ENCODE results near the gene ACTR1A. TPM values are rescaled to one million over a fixed set of nuclear protein-coding genes. Genes with fewer than 3 reads are reported as not detected.
"Not testable (repeated sequence)": the region's sequence is repeated elsewhere in the genome, so short reads cannot be mapped to it uniquely, and the experiment has no call there.

Gene ACTR1A
- total and polyA plus RNA-seq, 9 of the 15 experiments (the other 6 are each of a cell fraction or from before 2014, with no cell fraction given) = 36.3 to 77.2 (median 49.6) TPM

GRCh38 chr10:102454662-102455487 is 47.6 kb downstream of the ACTR1A start (continued):
- TF ChIP-seq TFE3 (CRISPR knock-in tag; IDR thresholded peaks at IDR 0.05) (peak; percentile 20; the same call in 1 of the 2 replicates), SRF (CRISPR knock-in tag; IDR thresholded peaks at IDR 0.05) (peak in 1 of 2 experiments; percentile 69; a peak in 1 of 4 replicates), ZBTB34 (CRISPR knock-in tag; IDR thresholded peaks at IDR 0.05) (peak; percentile 84), DDX20 (tag; IDR thresholded peaks at IDR 0.05; ENCODE audit: low read depth) (peak; percentile 92), PPARD (CRISPR knock-in tag; IDR thresholded peaks at IDR 0.05) (peak; percentile 80), ILK (tag; IDR thresholded peaks at IDR 0.05; ENCODE audit: borderline replicate concordance, low read depth) (peak; percentile 88), ZNF79 (CRISPR knock-in tag; IDR thresholded peaks at IDR 0.05; ENCODE audit: low read depth) (peak; percentile 85), ZNF717 (CRISPR knock-in tag; IDR thresholded peaks at IDR 0.05) (peak; percentile 86; the same call in 1 of the 2 replicates), ZNF740 (tag; IDR thresholded peaks at IDR 0.05) (peak in 1 of 2 experiments; percentile 96; a peak in 2 of 4 replicates), ZBTB12 (CRISPR knock-in tag; IDR thresholded peaks at IDR 0.05) (peak; percentile 79; the same call in 1 of the 2 replicates), PTTG1 (tag; IDR thresholded peaks at IDR 0.05; ENCODE audit: low read depth) (peak; percentile 93), ID3 (CRISPR knock-in tag; IDR thresholded peaks at IDR 0.05) (peak; percentile 75; the same call in 1 of the 2 replicates), ID3 (tag; IDR thresholded peaks at IDR 0.05) (peak; percentile 98), HSF4 (CRISPR knock-in tag; IDR thresholded peaks at IDR 0.05; ENCODE audit: borderline replicate concordance) (peak; percentile 91; the same call in 1 of the 2 replicates), IRF9 (tag; IDR thresholded peaks at IDR 0.05) (peak; percentile 90), ZNF354B (CRISPR knock-in tag; IDR thresholded peaks at IDR 0.05) (peak; percentile 70; the same call in 1 of the 2 replicates), ZFP1 (CRISPR knock-in tag; IDR thresholded peaks at IDR 0.05) (peak; percentile 58), ZNF134 (CRISPR knock-in tag; conservative IDR thresholded peaks at IDR 0.05) (peak; percentile 76), KLF6 (CRISPR knock-in tag; IDR thresholded peaks at IDR 0.05; ENCODE audit: borderline replicate concordance) (peak; percentile 96)
- not testable (repeated sequence) for TF ChIP-seq ZNF740 (CRISPR knock-in tag; IDR thresholded peaks at IDR 0.05)
